Esophagus squamous epithelium (tissue), 5 donors: ENCODE measurements around the gene CENPK. TPM values are rescaled to one million over a fixed set of nuclear protein-coding genes. Genes with fewer than 3 reads are reported as not detected.

Experiments
- DNase-seq: peaks from one replicate; lab custom pipeline; 2025; lab: John Stamatoyannopoulos, UW
- H3K27ac ChIP-seq, 4 donors: fragments of 200-600 bp; sonication (generic); one replicate each; pipeline ENCODE4 v1.5.1; 2016 to 2019; ENCODE audit warnings: mild to moderate bottlenecking in 1 of 4
- H3K27me3 ChIP-seq, 4 donors: fragments of 200-600 bp; sonication (generic); 1 replicate in 3 of 4; 2 replicates in 1 of 4; pipeline versions ENCODE4 v1.5.1 to v1.6.0; 2017 to 2021; ENCODE audit warnings: antibody characterized with exemption in 1 of 4
- H3K36me3 ChIP-seq, 3 donors: fragments of 200-600 bp; sonication (generic); one replicate each; pipeline ENCODE4 v1.5.1; 2016 to 2019
- H3K4me1 ChIP-seq, 3 donors: fragments of 200-600 bp; sonication (generic); one replicate each; pipeline ENCODE4 v1.5.1; 2017 to 2019
- H3K4me3 ChIP-seq, 4 donors: fragments of 200-600 bp; sonication (generic); 1 replicate in 3 of 4; 2 replicates in 1 of 4; pipeline ENCODE4 v1.5.1; 2016 to 2019; ENCODE audit warnings: mild to moderate bottlenecking in 2 of 4, moderate library complexity in 1 of 4
- H3K9me3 ChIP-seq, 3 donors: fragments of 200-600 bp; sonication (generic); one replicate each; pipeline ENCODE4 v1.5.1; 2016 to 2019
- POLR2A ChIP-seq, 4 donors: fragments of 450-650 bp; IDR thresholded peaks; one replicate each; pipeline ENCODE4 v1.6.1; 2017; ENCODE audit warnings: antibody characterized with exemption in 4 of 4, mild to moderate bottlenecking in 4 of 4, moderate library complexity in 3 of 4
- WGBS, 2 donors: methylation state at CpG; one replicate each; pipeline ENCODE4 v1.1.5; 2018; 5-methylcytosine and 5-hydroxymethylcytosine counted together
- intact Hi-C: fragments of 100-400 bp; cut with DNase I; formaldehyde crosslinking; loops from one replicate; pipeline ENCODE4 v1.15.0; 2022
- total RNA-seq, 4 donors: library from RNA; depleted of rRNA; stranded (reverse); fragments of >200 nt; gene quantifications; one replicate each; pipeline ENCODE4 v1.1.0, GENCODE V29; 2016
- TF ChIP-seq, protein P1 (sequence below), 6 experiments: fragments of 450-650 bp in 4 of 6; fragments of 200-600 bp in 2 of 6; sonication (generic) in 2 of 6; IDR thresholded peaks; one replicate each; pipeline ENCODE4 v1.5.1; 2016 to 2019; ENCODE audit warnings: antibody characterized with exemption in 6 of 6, mild to moderate bottlenecking in 4 of 6, moderate library complexity in 4 of 6
- donor health status: DM: yes; HTN: yes; CAD: no.

Gene CENPK
- total RNA-seq, 4 donors from 2014 or later = 4.0 to 17.3 (median 7.8) TPM

DNA sequence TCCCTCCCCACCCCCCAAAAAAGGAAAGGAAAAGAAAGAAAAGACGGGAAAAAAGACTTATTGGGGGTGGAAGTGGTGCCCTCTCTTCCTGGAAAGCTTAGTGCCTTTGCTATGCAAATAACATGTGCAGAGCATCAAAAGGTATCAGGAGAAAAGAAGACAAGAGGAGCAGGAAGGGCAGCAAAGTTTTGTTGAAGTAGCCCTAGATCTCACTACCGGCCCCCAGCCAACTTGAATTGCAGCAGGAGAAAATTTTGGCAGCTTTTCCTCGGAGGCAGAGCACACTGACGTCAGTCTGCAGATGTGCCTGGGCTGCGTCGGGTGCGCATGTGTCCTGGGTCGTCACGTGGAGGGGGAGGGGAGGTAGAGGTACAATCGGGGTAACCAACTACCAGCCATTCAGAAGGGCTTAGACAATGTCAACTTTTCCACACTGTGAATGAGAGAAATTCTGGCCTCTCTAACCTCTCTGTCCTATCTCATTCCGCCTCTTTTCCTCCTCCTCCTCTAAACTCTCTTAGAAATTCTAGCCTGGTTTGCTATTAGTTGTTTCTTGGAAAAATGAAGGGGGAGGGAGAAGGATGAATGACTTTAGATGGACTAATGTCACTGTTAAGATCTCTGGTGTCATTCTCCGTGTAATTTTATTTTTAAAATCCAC is 81.2 kb downstream of the CENPK start, which contains the start of gene ADAMTS6:
TSS of gene ADAMTS6 (minus strand) at position 286 of the 661 bp plus-strand sequence. CDS start 8,247 bp downstream, outside the sequence.
- Histone ChIP-seq H3K4me1 (peaks cover 0 to 34% (median 3%) of the 10 kb centered on the region in 3 donors), H3K9me3 (no peaks in the 10 kb centered on the region), H3K4me3 (peak within 1 kb of the TSS; percentile 39 to 78 (median 53)), H3K36me3 (no peaks in the 10 kb centered on the region), H3K27me3 (no peaks in the 10 kb centered on the region), H3K27ac (peak within 1 kb of the TSS; percentile 65 to 92 (median 88))
- 0 to 1% methylated on average over 11 to 12 of the region's 12 CpGs for WGBS, 2 donors
- intact Hi-C loops = loop anchor here (10.0 kb wide), 1 partner anchor 667 kb away; no protein-coding TSS in a partner anchor
- DNase-seq = peak; percentile 45
- TF ChIP-seq POLR2A (IDR thresholded peaks at IDR 0.05) = peak in 1 of 4 donors; percentile 56
- TF ChIP-seq, protein P1, sequence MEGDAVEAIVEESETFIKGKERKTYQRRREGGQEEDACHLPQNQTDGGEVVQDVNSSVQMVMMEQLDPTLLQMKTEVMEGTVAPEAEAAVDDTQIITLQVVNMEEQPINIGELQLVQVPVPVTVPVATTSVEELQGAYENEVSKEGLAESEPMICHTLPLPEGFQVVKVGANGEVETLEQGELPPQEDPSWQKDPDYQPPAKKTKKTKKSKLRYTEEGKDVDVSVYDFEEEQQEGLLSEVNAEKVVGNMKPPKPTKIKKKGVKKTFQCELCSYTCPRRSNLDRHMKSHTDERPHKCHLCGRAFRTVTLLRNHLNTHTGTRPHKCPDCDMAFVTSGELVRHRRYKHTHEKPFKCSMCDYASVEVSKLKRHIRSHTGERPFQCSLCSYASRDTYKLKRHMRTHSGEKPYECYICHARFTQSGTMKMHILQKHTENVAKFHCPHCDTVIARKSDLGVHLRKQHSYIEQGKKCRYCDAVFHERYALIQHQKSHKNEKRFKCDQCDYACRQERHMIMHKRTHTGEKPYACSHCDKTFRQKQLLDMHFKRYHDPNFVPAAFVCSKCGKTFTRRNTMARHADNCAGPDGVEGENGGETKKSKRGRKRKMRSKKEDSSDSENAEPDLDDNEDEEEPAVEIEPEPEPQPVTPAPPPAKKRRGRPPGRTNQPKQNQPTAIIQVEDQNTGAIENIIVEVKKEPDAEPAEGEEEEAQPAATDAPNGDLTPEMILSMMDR (IDR thresholded peaks at IDR 0.05) = no peak

DNA sequence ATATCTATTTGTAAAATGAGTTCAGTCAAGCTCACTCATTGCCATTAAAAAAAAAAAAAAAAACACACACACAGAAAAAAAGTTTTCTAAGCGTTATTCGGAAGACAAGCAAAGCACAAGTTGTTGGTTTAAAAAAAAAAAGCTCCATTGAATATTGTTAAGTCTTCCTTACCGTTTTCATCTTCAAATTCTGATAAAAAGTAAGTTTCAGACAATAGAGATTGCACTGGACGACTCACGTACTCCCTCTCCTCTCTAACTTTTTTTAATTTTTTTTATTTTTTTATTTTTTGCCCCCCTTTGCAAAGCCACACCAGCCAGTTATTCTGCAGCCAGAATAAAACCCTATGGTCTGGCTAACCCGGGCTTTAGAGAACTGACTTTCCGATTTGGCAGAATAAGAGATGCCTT is 81.8 kb downstream of the CENPK start:
- intact Hi-C loops = loop anchor here (10.0 kb wide), 1 partner anchor 666 kb away; no protein-coding TSS in a partner anchor
- Histone ChIP-seq H3K27me3 (no peaks in the 10 kb centered on the region), H3K27ac (peak overlapping the region; percentile 65 to 92 (median 88)), H3K9me3 (no peaks in the 10 kb centered on the region), H3K4me1 (peaks cover 0 to 34% (median 3%) of the 10 kb centered on the region in 3 donors), H3K36me3 (no peaks in the 10 kb centered on the region), H3K4me3 (peak overlapping the region; percentile 39 to 78 (median 53))
- WGBS, 2 donors = 0 to 1% methylated on average over 7 of the region's 7 CpGs
- no peak for DNase-seq
- TF ChIP-seq, protein P1 (IDR thresholded peaks at IDR 0.05) = no peak
- no peak for TF ChIP-seq POLR2A (IDR thresholded peaks at IDR 0.05)

DNA sequence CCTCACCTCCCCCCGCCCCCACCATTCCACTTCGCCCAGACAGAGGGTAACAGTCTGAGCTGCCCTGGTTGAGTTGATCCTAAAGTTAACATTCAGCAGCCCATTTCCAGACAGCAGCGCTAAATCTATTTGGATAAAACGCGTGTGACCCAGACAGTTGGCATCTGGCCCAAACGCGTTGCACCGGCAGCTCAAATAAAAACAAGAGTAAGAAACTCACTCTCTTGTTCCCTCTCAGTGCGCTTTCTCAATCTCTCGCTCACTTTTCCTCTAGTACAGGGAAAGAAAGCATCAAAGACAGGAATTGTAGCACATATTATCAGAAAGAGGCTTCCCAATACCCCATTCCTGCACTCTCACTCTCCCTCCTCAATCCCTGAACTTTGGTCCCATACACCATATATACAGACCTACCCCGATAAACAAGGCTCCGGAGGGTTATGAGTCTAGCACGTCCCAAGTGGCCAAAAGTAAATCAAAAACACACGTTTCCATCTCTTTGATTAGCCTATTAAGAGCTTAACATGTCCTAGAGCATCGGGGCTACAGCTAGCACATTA is 82.6 kb downstream of the CENPK start:
- intact Hi-C loops = loop anchor here (10.0 kb wide), 1 partner anchor 666 kb away; no protein-coding TSS in a partner anchor
- 1 to 4% methylated on average over 15 of the region's 15 CpGs for WGBS, 2 donors

DNA sequence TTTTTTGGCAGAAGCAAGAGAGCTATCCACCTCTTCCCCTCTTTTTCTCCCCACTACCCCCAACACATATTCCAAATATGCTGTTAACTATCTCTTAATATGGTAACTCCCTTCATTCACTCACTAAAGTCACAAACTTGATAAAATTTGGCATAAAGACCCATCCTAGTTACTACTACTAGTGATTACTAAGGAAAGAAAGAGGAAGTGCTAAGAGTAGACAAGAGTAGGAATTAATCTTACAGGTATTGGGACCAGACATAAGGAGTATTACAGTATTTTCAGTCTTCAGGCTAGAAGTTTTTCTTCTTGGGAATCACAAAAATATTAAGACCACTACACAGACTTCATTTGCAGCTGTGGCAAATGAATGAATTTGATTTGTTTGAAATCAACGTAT is 83.4 kb downstream of the CENPK start:
- no peak for DNase-seq
- Histone ChIP-seq H3K4me1 (peaks cover 0 to 34% (median 3%) of the 10 kb centered on the region in 3 donors), H3K27ac (peak overlapping the region in 1 of 4 donors; percentile 80), H3K36me3 (no peaks in the 10 kb centered on the region), H3K4me3 (peak overlapping the region in 2 of 4 donors; percentile 59 to 78), H3K27me3 (no peaks in the 10 kb centered on the region), H3K9me3 (no peaks in the 10 kb centered on the region)
- intact Hi-C loops = no loop called here
- 39 to 48% methylated on average over 1 of the region's 1 CpG for WGBS, 2 donors
- TF ChIP-seq, protein P1 (IDR thresholded peaks at IDR 0.05) = no peak
- no peak for TF ChIP-seq POLR2A (IDR thresholded peaks at IDR 0.05)

More for the DNA sequence above, 82.6 kb downstream of the CENPK start:
- H3K27ac ChIP-seq = peak overlapping the region; percentile 31 to 89 (median 80)
- H3K27me3 ChIP-seq = no peaks in the 10 kb centered on the region
- no peaks in the 10 kb centered on the region for H3K36me3 ChIP-seq
- peaks cover 0 to 34% (median 3%) of the 10 kb centered on the region in 3 donors for H3K4me1 ChIP-seq
- TF ChIP-seq, protein P1 (IDR thresholded peaks at IDR 0.05) = no peak
- no peak for TF ChIP-seq POLR2A (IDR thresholded peaks at IDR 0.05)
- H3K4me3 ChIP-seq = peak overlapping the region; percentile 14 to 78 (median 53)
- no peak for DNase-seq
- H3K9me3 ChIP-seq = no peaks in the 10 kb centered on the region

DNA sequence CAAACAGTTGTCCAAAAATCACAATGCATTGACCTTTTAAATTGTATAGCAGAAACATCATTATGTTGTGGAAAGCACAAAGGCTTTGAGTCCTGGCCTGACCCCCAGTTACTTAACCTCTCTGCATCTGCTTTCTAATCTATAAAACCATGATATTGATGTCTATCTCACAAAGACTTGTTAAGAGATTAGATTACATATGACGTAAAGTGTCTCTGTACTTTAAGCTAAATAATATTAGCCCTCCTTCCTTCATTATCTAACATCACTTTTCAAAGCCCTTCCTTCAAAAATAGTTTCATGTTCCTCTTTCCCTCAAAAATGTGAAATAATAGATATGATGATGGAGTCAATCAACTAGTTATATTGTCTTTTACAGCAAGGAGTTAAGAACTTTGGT is 84.6 kb downstream of the CENPK start:
- Histone ChIP-seq H3K27ac (no peak overlapping the region), H3K27me3 (no peaks in the 10 kb centered on the region), H3K36me3 (no peaks in the 10 kb centered on the region), H3K4me1 (peaks cover 0 to 29% (median 3%) of the 10 kb centered on the region in 3 donors), H3K9me3 (no peaks in the 10 kb centered on the region), H3K4me3 (no peak overlapping the region)
- 81 to 87% methylated on average over 1 of the region's 1 CpG for WGBS, 2 donors
- TF ChIP-seq, protein P1 (IDR thresholded peaks at IDR 0.05) = no peak
- TF ChIP-seq POLR2A (IDR thresholded peaks at IDR 0.05) = no peak
- intact Hi-C loops = no loop called here
- no peak for DNase-seq
